GM11168 (cell line): ENCODE results near the gene GSDME.

Experiments used
- in situ Hi-C: fragments of 300-500 bp; cut with MboI; formaldehyde crosslinking; loops from one replicate; pipeline ENCODE4 v1.12.0; 2022; ENCODE audit warnings: low sequenced_read_pairs; ENCODE audit not compliant: unreplicated experiment

Gene GSDME

GRCh38 chr7:24777806-24778205 is 20.5 kb upstream of the GSDME start:
- in situ Hi-C loops: no loop called here

DNA sequence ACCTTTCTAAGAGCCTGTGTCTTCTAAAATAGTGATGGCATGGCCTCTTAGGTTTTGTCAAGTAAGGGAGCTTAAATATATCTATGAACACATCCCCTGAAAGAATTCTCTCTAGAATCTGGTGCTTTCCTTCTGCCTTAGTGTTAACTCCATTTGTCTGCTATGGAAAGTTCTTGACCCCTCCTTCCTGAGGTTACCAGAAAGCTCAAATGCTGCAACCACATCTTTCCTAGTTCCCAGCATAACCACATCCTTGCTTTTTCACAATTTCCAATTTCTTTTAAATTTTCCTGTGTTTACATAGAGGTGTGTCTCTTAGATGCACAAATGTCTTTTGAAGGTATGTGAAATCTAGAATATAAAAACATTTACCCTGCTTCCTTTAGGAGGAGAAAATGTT is 16.4 kb upstream of the GSDME start:
- in situ Hi-C loops: no loop called here

- in situ Hi-C loops: no loop called here
Measured at GRCh38 chr7:24769851-24770250, 12.6 kb upstream of the GSDME start.

DNA sequence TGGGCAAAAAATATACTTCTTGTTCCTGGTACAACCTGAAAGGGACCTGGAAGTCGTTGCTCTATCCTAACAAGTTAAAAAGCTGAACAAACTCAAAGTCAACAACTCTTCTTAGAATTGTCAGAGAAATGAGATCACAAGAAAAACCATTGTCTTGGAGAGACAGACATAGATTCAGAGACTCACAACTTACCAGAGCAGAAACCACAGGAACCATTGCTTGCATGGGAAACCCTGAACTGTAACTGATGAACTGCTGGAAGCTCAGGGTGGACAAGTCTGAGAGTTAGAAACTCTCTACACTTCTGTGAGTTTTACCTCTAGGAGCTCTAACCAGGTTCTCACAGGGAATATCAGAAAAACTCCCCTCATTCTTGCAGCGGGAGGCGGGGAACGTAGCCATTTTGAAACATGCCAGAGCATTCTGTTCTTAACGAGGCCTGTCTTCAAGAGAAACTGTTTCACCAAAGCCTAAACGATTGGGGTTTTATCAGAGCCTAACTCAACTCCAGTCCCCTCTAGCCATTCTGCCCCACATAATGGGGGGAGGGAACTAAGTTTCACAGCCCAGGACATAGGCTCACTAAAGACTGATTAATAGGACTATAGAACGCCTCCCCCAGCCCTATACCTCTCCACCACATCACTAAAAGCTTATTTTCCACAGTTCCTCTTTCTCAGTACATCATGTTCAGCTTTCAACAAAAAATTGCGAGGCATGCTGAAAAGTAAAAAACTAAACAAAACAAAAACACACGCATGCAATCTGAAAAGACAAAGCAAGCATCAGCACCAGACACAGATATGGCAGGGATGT is 12.0 kb upstream of the GSDME start:
- in situ Hi-C loops: no loop called here

DNA sequence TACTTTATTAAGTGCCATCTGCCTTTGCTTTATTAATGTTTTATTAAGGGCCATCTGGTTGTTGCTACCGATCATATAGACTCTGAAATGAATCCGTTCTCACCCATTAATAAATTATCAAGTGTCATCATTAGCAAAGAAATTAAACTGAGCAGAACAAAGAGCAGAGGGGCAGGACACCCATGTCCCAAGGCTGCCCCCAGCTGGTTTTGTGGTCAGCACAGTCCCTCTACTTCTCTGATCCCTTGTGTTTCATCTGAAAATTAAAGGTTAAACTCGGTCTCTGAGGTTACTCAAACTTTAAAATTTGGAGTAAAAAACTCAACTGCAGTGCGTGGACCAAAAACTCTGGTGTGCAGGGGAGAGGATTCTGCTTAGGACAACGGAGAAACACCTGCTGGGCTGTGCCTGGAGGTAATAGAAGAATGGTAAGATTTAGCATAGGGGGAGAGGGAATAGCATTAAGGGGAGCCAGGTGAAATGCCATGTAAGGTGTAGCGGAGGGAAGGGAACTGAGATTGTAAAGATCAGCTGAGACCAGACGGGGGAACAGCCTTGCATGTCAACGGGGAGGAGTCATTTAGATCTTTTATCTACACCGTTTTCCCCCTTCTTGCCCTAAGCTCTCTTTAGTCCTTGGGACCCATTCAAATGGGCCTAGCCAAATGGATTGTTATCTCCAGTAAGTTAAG is 10.8 kb upstream of the GSDME start:
- in situ Hi-C loops: no loop called here

DNA sequence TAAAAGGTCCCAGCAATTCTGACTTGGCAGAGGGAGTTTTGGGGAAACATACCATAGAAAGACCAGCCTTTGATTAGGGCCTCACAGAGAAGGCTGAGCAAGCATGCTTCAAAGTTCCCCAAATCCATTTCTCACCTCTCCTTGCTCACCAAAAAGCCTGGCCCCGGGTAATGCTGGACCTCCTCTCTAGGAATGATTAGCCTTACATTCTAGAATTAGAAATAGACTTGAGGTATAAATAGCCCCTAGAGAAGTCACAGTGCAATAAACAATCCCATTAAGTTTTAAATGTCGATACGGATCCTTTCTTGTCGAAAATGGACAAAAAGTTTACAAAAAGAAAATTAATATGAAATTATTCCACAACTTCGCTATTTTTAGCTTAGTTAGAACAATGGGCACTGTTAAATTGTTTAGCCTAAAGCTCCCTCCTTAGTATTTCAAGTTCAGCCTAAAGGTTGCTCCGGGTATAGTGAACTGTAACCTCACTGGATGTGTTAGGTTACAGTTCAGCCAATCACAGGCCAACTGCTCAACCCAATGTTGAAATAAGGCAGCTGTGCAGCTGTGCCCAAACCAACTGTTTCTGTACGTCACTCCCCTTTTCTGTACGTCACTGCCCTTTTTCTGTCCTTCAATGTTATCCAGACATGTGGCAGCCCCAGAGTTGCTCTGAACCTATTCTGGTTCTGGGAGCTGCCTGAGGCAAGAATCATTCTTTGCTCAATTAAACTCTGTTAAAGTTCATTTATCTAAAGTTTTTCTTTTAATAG is 7.9 kb upstream of the GSDME start:
- in situ Hi-C loops: no loop called here

DNA sequence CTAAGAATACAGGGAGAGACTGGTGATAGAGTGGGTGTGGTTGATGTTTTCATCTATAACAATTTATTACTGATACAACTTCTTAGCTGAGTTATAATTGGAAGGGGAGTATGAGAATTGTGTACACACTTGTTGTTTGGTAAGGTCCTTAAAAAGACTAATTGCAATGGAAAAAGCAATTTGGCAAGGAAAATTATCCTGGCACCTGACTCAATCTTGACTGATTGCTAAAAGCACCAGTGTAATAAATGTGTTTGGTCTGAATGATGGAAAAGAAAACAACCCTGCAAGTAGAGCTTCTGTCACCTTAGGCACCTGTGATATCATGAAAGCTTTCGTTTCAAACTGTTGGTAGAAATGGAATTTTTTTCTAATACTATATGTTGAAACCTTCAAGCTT is 6.7 kb upstream of the GSDME start:
- in situ Hi-C loops: no loop called here

DNA sequence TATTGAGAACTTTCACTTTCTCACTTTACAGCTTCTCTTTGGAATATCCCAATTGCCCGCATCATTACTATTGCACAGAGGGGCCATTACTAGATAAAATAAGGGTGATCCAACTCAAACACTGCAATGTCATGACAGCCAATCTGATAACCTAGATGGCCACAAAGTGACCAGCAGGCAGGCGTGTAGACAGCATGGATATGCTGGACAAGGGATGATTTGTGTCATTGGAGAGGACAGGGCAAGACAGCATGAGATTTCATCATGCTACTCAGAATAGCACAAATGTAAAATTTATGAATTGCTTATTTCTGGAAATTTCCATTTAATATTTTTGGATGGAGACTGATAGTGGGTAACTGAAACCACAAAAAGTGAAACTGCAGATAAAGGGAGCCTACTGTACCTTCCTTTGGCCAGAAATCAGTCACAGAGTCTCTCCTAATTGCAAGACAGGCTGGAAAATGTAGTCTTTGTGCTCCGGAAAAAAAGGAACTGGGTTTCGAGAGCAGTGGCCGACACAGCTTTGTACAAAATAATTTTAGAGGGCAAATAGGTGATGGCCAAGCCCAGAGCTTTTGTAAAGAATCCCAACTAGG is 6.1 kb upstream of the GSDME start:
- in situ Hi-C loops: no loop called here

DNA sequence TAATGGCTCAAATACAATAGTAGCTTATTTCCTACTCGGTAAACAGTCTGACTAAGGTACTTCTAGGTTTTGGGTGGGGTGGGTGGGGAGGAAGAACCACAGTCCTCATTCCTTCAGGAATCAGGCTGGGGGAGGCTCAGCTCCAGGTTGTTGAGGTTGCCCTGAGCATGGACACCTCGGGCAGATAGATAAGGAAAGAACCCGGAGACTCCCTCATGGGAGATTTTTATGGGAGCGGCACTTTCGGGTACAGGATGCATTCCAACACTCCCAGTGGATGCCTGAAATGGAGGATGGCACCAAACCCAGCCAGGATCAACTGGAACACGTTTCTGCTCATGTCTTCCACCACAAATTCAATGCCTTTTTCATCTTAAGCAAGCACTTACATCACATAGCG is 5.5 kb upstream of the GSDME start:
- in situ Hi-C loops: no loop called here

DNA sequence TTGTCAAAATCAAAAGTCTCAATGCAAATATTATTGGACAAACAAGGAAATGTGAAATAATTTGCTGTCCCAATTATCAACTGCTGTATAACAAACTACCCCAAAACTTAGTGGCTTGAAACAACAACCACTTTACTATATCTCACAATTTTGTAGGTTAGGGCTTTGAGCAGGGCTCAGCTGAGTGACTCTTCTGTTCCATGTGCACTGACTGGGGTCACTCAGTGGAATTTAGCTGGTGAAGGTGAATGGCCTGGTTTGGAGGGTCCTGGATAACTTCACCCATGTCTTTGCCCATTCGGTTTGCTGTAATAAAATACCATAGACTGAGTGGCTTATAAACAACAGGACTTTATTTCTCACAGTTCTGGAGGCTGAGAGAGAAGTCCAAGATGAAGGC is 3.7 kb upstream of the GSDME start:
- in situ Hi-C loops: no loop called here

GRCh38 chr7:24756545-24757352 is 515 bp downstream of the GSDME start:
- in situ Hi-C loops: no loop called here

GRCh38 chr7:24755541-24756407 is 1.5 kb downstream of the GSDME start:
- in situ Hi-C loops: no loop called here

- in situ Hi-C loops: no loop called here
Measured at GRCh38 chr7:24754906-24755506, 2.3 kb downstream of the GSDME start.

- in situ Hi-C loops: no loop called here
Measured at GRCh38 chr7:24752073-24752800, 5.0 kb downstream of the GSDME start.

- in situ Hi-C loops: no loop called here
Measured at GRCh38 chr7:24751484-24751883, 5.8 kb downstream of the GSDME start.

DNA sequence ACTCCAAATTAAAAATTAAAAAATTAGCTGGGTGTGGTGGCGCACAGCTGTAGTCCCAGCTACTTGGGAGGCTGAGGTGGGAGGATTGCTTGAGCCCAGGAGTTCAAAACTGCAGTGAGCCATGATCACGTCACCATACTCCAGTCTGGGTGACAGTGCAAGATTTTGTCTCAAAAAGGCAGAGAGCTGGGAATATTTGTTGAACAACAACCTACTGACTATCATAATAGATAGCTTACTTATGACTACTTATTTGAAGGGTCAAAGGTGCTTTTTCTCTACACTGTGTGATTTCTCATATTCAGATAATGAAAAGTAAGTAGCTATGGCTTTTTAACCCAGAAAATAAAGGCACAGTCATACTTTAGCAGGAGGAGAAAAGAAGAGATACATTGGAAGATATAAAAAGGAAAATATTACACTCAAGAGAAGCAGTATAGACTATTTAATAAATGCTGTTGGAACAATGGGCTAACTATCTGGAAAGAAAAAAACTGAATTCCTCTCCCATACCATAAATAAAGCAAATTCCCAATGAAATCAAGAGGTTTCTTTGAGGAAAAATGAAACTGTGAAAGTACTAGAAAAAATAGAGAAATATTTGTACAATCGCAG is 6.7 kb downstream of the GSDME start:
- in situ Hi-C loops: no loop called here

DNA sequence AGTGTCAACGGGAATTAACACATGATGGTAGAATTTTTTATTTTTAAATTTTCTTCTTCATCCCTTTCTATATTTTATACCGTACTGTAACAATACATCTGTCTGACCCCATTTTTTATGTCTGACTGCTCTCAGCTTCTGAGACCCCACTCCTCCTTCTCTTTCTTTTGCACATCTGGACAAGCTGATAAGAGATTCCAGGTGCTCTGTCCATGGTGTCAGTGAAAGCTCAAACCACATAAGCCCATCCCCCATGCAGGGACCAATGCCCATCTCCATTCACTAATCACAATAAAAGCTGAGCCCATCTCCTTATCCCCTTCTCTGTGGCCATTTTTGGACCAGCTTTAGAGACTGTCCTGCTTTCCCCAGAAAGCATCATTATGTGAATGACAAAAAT is 8.7 kb downstream of the GSDME start:
- in situ Hi-C loops: no loop called here

DNA sequence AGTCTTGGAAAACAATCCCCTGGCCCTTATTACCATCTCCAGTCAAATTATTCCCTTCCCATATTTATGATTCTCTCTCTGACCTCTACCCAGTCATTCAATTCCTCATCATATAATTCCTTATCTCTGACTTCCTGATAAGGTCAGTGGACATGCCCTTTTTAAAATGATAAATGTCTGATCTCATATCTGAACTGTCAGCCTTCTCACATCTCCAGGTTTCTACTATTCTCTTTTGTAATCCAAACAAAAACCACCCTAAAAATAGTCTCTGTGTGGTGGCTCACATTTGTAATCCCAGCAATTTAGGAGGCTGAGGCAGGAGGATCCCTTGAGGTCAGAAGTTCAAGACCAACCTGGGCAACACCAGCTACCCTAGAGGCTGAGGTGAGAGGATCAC is 11.9 kb downstream of the GSDME start:
- in situ Hi-C loops: no loop called here
